ENCODE data around the gene DOCK2. TPM values are rescaled to one million over a fixed set of nuclear protein-coding genes. Genes with fewer than 3 reads are reported as not detected.

DOCK2 gene
- total and polyA plus RNA-seq, 2 of the 8 experiments (the other 6 are each of a cell fraction or from before 2014, with no cell fraction given), result 3.9 to 5.7 TPM

DNA sequence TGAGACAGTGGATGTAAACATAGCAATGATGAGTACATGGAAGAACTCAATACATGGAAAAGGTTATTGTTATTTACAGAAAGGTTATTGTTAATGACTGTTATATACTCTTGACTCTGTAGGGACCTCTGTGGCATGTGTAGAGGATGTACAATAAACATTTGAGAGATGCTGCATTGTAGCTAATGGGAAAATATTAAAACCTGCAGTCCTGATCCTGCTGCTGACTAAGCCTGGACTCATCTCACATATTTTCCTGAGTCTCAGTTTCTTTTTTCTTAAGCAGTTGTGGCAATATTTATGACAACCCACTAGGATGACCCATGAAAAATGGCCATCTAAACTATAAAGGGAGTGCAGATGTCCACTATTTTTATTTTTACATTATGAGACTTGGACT is 75.4 kb downstream of the DOCK2 start:
- H2AFZ ChIP-seq (ENCODE audit: low read length), result no peak overlapping the region
- H3K79me2 ChIP-seq (ENCODE audit: control insufficient read depth in 1 of 2, insufficient read depth in 2 of 2, low read length in 2 of 2), result no peaks in the 10 kb centered on the region
- H2BK15ac ChIP-seq (ENCODE audit: low read length), result no peak overlapping the region
- H4K8ac ChIP-seq (ENCODE audit: extremely low read depth, insufficient read depth, low read length), result no peak overlapping the region
- no peak overlapping the region for H2BK5ac ChIP-seq (ENCODE audit: low read depth, low read length)
- no peaks in the 10 kb centered on the region for H3K36me3 ChIP-seq (ENCODE audit: control insufficient read depth in 2 of 4, insufficient read depth in 4 of 4, low read length in 3 of 4)
- H4K20me1 ChIP-seq (replicated peaks in 1 of 2; ENCODE audit: control insufficient read depth in 1 of 2, insufficient read depth in 2 of 2, low read length in 2 of 2), result no peaks in the 10 kb centered on the region
- H3K27ac ChIP-seq (ENCODE audit: low read depth, low read length), result no peak overlapping the region
- H2BK20ac ChIP-seq (ENCODE audit: low read length), result no peak overlapping the region
- H3K79me1 ChIP-seq (ENCODE audit: low read depth, low read length), result no peaks in the 10 kb centered on the region
- no peak overlapping the region for H3K18ac ChIP-seq (ENCODE audit: extremely low read depth, low read length)
- H3K4me3 ChIP-seq (ENCODE audit: extremely low read depth in 1 of 4, insufficient read depth in 2 of 4, low read depth in 3 of 4, low read length in 4 of 4), result no peak overlapping the region
- H3K4me1 ChIP-seq (replicated peaks in 1 of 4; ENCODE audit: control insufficient read depth in 3 of 4, insufficient read depth in 4 of 4, low read length in 3 of 4), result no peaks in the 10 kb centered on the region
- H3K4me2 ChIP-seq (ENCODE audit: insufficient read depth in 1 of 2, low read depth in 2 of 2, low read length in 2 of 2), result no peak overlapping the region
- no peak overlapping the region for H3K14ac ChIP-seq (ENCODE audit: insufficient read length)
- H3K56ac ChIP-seq (replicated peaks; ENCODE audit: insufficient read length, low read depth, low read length), result no peak overlapping the region
- DNase-seq (ENCODE audit: low read depth in 1 of 2, low spot score in 2 of 2) (no peak), FAIRE-seq (no peak)
- H4K5ac ChIP-seq (ENCODE audit: insufficient read length, low read depth, low read length), result no peak overlapping the region
- H2BK12ac ChIP-seq (ENCODE audit: low read depth, low read length), result no peak overlapping the region
- H3K23ac ChIP-seq (ENCODE audit: insufficient read length), result no peak overlapping the region
- no peaks in the 10 kb centered on the region for H3K9me3 ChIP-seq (ENCODE audit: insufficient read depth in 2 of 2, low read depth in 1 of 2, low read length in 1 of 2)
- POLR2A ChIA-PET (ENCODE audit: partially characterized antibody), result no interaction called here
- no peak overlapping the region for H4K91ac ChIP-seq (replicated peaks; ENCODE audit: insufficient read length, low read length)
- no peak overlapping the region for H2AK5ac ChIP-seq (ENCODE audit: low read depth, low read length)
- no peak overlapping the region for H3K4ac ChIP-seq (replicated peaks; ENCODE audit: insufficient read length, low read depth, low read length)
- CTCF ChIA-PET (ENCODE audit: partially characterized antibody), result interaction anchor here (3.1 kb wide), 1 partner anchor 11 kb away, joined by 20 read pairs; no protein-coding TSS in a partner anchor
- H2BK120ac ChIP-seq (replicated peaks; ENCODE audit: low read depth, low read length), result no peak overlapping the region
- no peak for TF ChIP-seq YY1 (IDR thresholded peaks at IDR 0.05; ENCODE audit: low read depth, low read length)
- TF ChIP-seq BCL11A (IDR thresholded peaks at IDR 0.05; ENCODE audit: low read depth in 2 of 2, low read length in 2 of 2), result no peak
- no peak for TF ChIP-seq POLR2A (IDR thresholded peaks at IDR 0.05; ENCODE audit: control extremely low read depth in 1 of 2, low read depth in 2 of 2, low read length in 2 of 2)
- TF ChIP-seq FOSL1 (IDR thresholded peaks at IDR 0.05; ENCODE audit: insufficient read depth, low read depth, low read length), result no peak
- TF ChIP-seq CBX8 (IDR thresholded peaks at IDR 0.05; ENCODE audit: borderline replicate concordance, low read depth, low read length), result no peak
- TF ChIP-seq GABPA (IDR thresholded peaks at IDR 0.05; ENCODE audit: borderline replicate concordance, insufficient read depth, low read length), result no peak
- TF ChIP-seq CHD1 (IDR thresholded peaks at IDR 0.05; ENCODE audit: low read depth, low read length), result no peak
- no peak for TF ChIP-seq POU5F1 (IDR thresholded peaks at IDR 0.05; ENCODE audit: low read depth, low read length)
- no peak for TF ChIP-seq ZNF274 (IDR thresholded peaks at IDR 0.05; ENCODE audit: borderline replicate concordance, extremely low read depth, low read length)
- no peak for TF ChIP-seq KDM1A (IDR thresholded peaks at IDR 0.05; ENCODE audit: borderline replicate concordance, low read length)
- TF ChIP-seq, protein P1, sequence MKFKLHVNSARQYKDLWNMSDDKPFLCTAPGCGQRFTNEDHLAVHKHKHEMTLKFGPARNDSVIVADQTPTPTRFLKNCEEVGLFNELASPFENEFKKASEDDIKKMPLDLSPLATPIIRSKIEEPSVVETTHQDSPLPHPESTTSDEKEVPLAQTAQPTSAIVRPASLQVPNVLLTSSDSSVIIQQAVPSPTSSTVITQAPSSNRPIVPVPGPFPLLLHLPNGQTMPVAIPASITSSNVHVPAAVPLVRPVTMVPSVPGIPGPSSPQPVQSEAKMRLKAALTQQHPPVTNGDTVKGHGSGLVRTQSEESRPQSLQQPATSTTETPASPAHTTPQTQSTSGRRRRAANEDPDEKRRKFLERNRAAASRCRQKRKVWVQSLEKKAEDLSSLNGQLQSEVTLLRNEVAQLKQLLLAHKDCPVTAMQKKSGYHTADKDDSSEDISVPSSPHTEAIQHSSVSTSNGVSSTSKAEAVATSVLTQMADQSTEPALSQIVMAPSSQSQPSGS (IDR thresholded peaks at IDR 0.05; ENCODE audit: low read length), result no peak
- no peak for TF ChIP-seq TEAD4 (IDR thresholded peaks at IDR 0.05; ENCODE audit: low read depth, low read length)
- no peaks in the 10 kb centered on the region for H3K27me3 ChIP-seq (replicated peaks in 1 of 4; ENCODE audit: control insufficient read depth in 3 of 4, extremely low read depth in 1 of 4, insufficient read depth in 3 of 4, low read length in 3 of 4)
- no peaks in the 10 kb centered on the region for H3K23me2 ChIP-seq (ENCODE audit: low read depth, low read length)
- H3K9ac ChIP-seq (replicated peaks in 1 of 4; ENCODE audit: extremely low read depth in 1 of 4, low read depth in 3 of 4, low read length in 3 of 4), result no peak overlapping the region
